Measurements from ENCODE around the gene PPP6R1.
"Not testable (repeated sequence)": the region's sequence is repeated elsewhere in the genome, so short reads cannot be mapped to it uniquely, and the experiment has no call there.

Gene PPP6R1

GRCh38 chr19:55224038-55224665 is 34.7 kb downstream of the PPP6R1 start:
- H3K27me3 Mint-ChIP-seq = no peaks in the 10 kb centered on the region
- intact Hi-C loops (cut with micrococcal nuclease) = no loop called here
- no peak overlapping the region for H3K4me3 Mint-ChIP-seq
- peaks cover 77% of the 10 kb centered on the region for H3K36me3 Mint-ChIP-seq (ENCODE audit: low read depth)
- H3K9me3 Mint-ChIP-seq = peaks cover 15% of the 10 kb centered on the region
- peaks cover 14% of the 10 kb centered on the region for H3K4me1 Mint-ChIP-seq (ENCODE audit: low read depth)
- H3K27ac Mint-ChIP-seq = no peak overlapping the region

GRCh38 chr19:55223291-55224037 is 35.4 kb downstream of the PPP6R1 start:
- intact Hi-C loops (cut with micrococcal nuclease) = no loop called here
- Mint-ChIP-seq H3K4me3 (no peak overlapping the region), H3K27ac (no peak overlapping the region), H3K9me3 (peaks cover 15% of the 10 kb centered on the region), H3K36me3 (ENCODE audit: low read depth) (peaks cover 70% of the 10 kb centered on the region), H3K4me1 (ENCODE audit: low read depth) (peaks cover 14% of the 10 kb centered on the region), H3K27me3 (no peaks in the 10 kb centered on the region)

- H3K9me3 Mint-ChIP-seq = peaks cover 15% of the 10 kb centered on the region
- H3K4me1 Mint-ChIP-seq (ENCODE audit: low read depth) = peaks cover 23% of the 10 kb centered on the region
- H3K4me3 Mint-ChIP-seq = no peak overlapping the region
- peaks cover 3% of the 10 kb centered on the region for H3K27me3 Mint-ChIP-seq
- no peak overlapping the region for H3K27ac Mint-ChIP-seq
- intact Hi-C loops (cut with micrococcal nuclease) = no loop called here
- peaks cover 40% of the 10 kb centered on the region for H3K36me3 Mint-ChIP-seq (ENCODE audit: low read depth)
These were observed 38.3 kb downstream of the PPP6R1 start for GRCh38 chr19:55220525-55220924.

- peaks cover 24% of the 10 kb centered on the region for H3K9me3 Mint-ChIP-seq
- intact Hi-C loops (cut with micrococcal nuclease) = loop anchor here (1.0 kb wide), 1 partner anchor 43 kb away; the partner anchor contains the start of gene PPP6R1
- H3K27ac Mint-ChIP-seq = peak overlapping the region; percentile 90
- peaks cover 25% of the 10 kb centered on the region for H3K4me1 Mint-ChIP-seq (ENCODE audit: low read depth)
- peaks cover 16% of the 10 kb centered on the region for H3K36me3 Mint-ChIP-seq (ENCODE audit: low read depth)
- H3K4me3 Mint-ChIP-seq = peak overlapping the region; percentile 83
- peaks cover 16% of the 10 kb centered on the region for H3K27me3 Mint-ChIP-seq
These were observed 42.2 kb downstream of the PPP6R1 start for GRCh38 chr19:55216461-55217198.

GRCh38 chr19:55213547-55213946 is 45.3 kb downstream of the PPP6R1 start:
- intact Hi-C loops (cut with micrococcal nuclease) = no loop called here
- peaks cover 32% of the 10 kb centered on the region for H3K4me1 Mint-ChIP-seq (ENCODE audit: low read depth)
- H3K4me3 Mint-ChIP-seq = no peak overlapping the region
- H3K9me3 Mint-ChIP-seq = peaks cover 9% of the 10 kb centered on the region
- H3K27ac Mint-ChIP-seq = no peak overlapping the region
- no peaks in the 10 kb centered on the region for H3K36me3 Mint-ChIP-seq (ENCODE audit: low read depth)
- H3K27me3 Mint-ChIP-seq = peaks cover 17% of the 10 kb centered on the region

- no peaks in the 10 kb centered on the region for H3K36me3 Mint-ChIP-seq (ENCODE audit: low read depth)
- peaks cover 17% of the 10 kb centered on the region for H3K27me3 Mint-ChIP-seq
- H3K9me3 Mint-ChIP-seq = peaks cover 9% of the 10 kb centered on the region
- intact Hi-C loops (cut with micrococcal nuclease) = no loop called here
- H3K27ac Mint-ChIP-seq = no peak overlapping the region
- H3K4me1 Mint-ChIP-seq (ENCODE audit: low read depth) = peaks cover 33% of the 10 kb centered on the region
- H3K4me3 Mint-ChIP-seq = no peak overlapping the region
These were observed 46.4 kb downstream of the PPP6R1 start for GRCh38 chr19:55212447-55212846.

GRCh38 chr19:55209693-55210472 is 48.9 kb downstream of the PPP6R1 start:
- Mint-ChIP-seq H3K4me1 (ENCODE audit: low read depth) (peaks cover 24% of the 10 kb centered on the region), H3K4me3 (no peak overlapping the region), H3K36me3 (ENCODE audit: low read depth) (no peaks in the 10 kb centered on the region), H3K9me3 (peaks cover 9% of the 10 kb centered on the region), H3K27me3 (peaks cover 21% of the 10 kb centered on the region), H3K27ac (peak overlapping the region; percentile 0)
- intact Hi-C loops (cut with micrococcal nuclease) = no loop called here

- no peak within 1 kb of the TSS for H3K4me3 Mint-ChIP-seq
- no peaks in the 10 kb centered on the region for H3K36me3 Mint-ChIP-seq (ENCODE audit: low read depth)
- H3K4me1 Mint-ChIP-seq (ENCODE audit: low read depth) = peaks cover 24% of the 10 kb centered on the region
- intact Hi-C loops (cut with micrococcal nuclease) = no loop called here
- H3K27ac Mint-ChIP-seq = peak within 1 kb of the TSS; percentile 0
- peaks cover 27% of the 10 kb centered on the region for H3K27me3 Mint-ChIP-seq
- peaks cover 9% of the 10 kb centered on the region for H3K9me3 Mint-ChIP-seq
These were observed 49.7 kb downstream of the PPP6R1 start, which contains the start of gene PTPRH for GRCh38 chr19:55208880-55209692. Gene PTPRH (minus strand): TSS chr19:55209501. CDS start chr19:55209433, 68 bp downstream.

- H3K4me3 Mint-ChIP-seq = peak overlapping the region; percentile 60
- intact Hi-C loops (cut with micrococcal nuclease) = no loop called here
- peak overlapping the region; percentile 77 for H3K27ac Mint-ChIP-seq
- H3K9me3 Mint-ChIP-seq = no peaks in the 10 kb centered on the region
- H3K27me3 Mint-ChIP-seq = peaks cover 31% of the 10 kb centered on the region
- peaks cover 29% of the 10 kb centered on the region for H3K4me1 Mint-ChIP-seq (ENCODE audit: low read depth)
- no peaks in the 10 kb centered on the region for H3K36me3 Mint-ChIP-seq (ENCODE audit: low read depth)
These were observed 51.9 kb downstream of the PPP6R1 start for GRCh38 chr19:55206664-55207500.

GRCh38 chr19:55202199-55202598 is 56.6 kb downstream of the PPP6R1 start:
- peaks cover 13% of the 10 kb centered on the region for H3K4me1 Mint-ChIP-seq (ENCODE audit: low read depth)
- intact Hi-C loops (cut with micrococcal nuclease); H3K9me3 Mint-ChIP-seq; H3K4me3 Mint-ChIP-seq; H3K27ac Mint-ChIP-seq; H3K36me3 Mint-ChIP-seq (ENCODE audit: low read depth): not testable (repeated sequence)
- H3K27me3 Mint-ChIP-seq = peaks cover 42% of the 10 kb centered on the region

GRCh38 chr19:55199620-55200204 is 59.1 kb downstream of the PPP6R1 start:
- intact Hi-C loops (cut with micrococcal nuclease) = no loop called here
- Mint-ChIP-seq H3K9me3 (no peaks in the 10 kb centered on the region), H3K27me3 (peaks cover 35% of the 10 kb centered on the region), H3K27ac (no peak overlapping the region), H3K4me3 (no peak overlapping the region), H3K36me3 (ENCODE audit: low read depth) (no peaks in the 10 kb centered on the region), H3K4me1 (ENCODE audit: low read depth) (peaks cover 5% of the 10 kb centered on the region)

- H3K9me3 Mint-ChIP-seq = no peaks in the 10 kb centered on the region
- no peak overlapping the region for H3K4me3 Mint-ChIP-seq
- intact Hi-C loops (cut with micrococcal nuclease) = no loop called here
- H3K4me1 Mint-ChIP-seq (ENCODE audit: low read depth) = peaks cover 8% of the 10 kb centered on the region
- no peak overlapping the region for H3K27ac Mint-ChIP-seq
- peaks cover 31% of the 10 kb centered on the region for H3K27me3 Mint-ChIP-seq
- no peaks in the 10 kb centered on the region for H3K36me3 Mint-ChIP-seq (ENCODE audit: low read depth)
These were observed 60.2 kb downstream of the PPP6R1 start for GRCh38 chr19:55198651-55199050.
